OCI-LY7 (cell line): ENCODE data around the gene RARA.

ENCODE experiments used
- CTCF ChIP-seq: fragments of 200-600 bp; sonication (generic); conservative IDR thresholded peaks from 2 replicates; pipeline ENCODE4 v1.5.1; 2014; ENCODE audit warnings: mild to moderate bottlenecking, antibody characterized with exemption, low read length, moderate library complexity, mixed read lengths
- EZH2phosphoT487 ChIP-seq: fragments of 200-600 bp; sonication (generic); IDR thresholded peaks from 2 replicates; pipeline ENCODE4 v1.6.1; 2018; ENCODE audit warnings: low read depth, borderline replicate concordance, mild to moderate bottlenecking, mixed run types, antibody characterized with exemption, low read length, moderate library complexity, mixed read lengths

GRCh38 chr17:40287494-40288369, 21.2 kb upstream of the RARA start, which contains the start of gene CDC6:
- no peak for TF ChIP-seq CTCF
- TF ChIP-seq EZH2phosphoT487 = no peak
